Fibroblast of skin of abdomen (primary cell): ENCODE data around the gene WASHC3.
"Not testable (repeated sequence)": the region's sequence is repeated elsewhere in the genome, so short reads cannot be mapped to it uniquely, and the experiment has no call there.

Source experiments
- DNase-seq: peaks from one replicate; pipeline ENCODE4 v3.0.0-alpha.2; 2013

WASHC3 gene

GRCh38 chr12:102050660-102051430, 10.9 kb downstream of the WASHC3 start:
- no peak for DNase-seq

- no peak for DNase-seq
Observed at GRCh38 chr12:102043928-102044327, 17.9 kb downstream of the WASHC3 start.

- DNase-seq, result peak; percentile 52
Observed at GRCh38 chr12:102033991-102034745, 27.6 kb downstream of the WASHC3 start.

GRCh38 chr12:102031852-102032251, 29.9 kb downstream of the WASHC3 start:
- no peak for DNase-seq

GRCh38 chr12:102029141-102029540, 32.6 kb downstream of the WASHC3 start:
- no peak for DNase-seq

- DNase-seq, result no peak
Observed at GRCh38 chr12:102026728-102027127, 35.1 kb downstream of the WASHC3 start.

- DNase-seq, result no peak
Observed at GRCh38 chr12:102024765-102025164, 37.0 kb downstream of the WASHC3 start.

GRCh38 chr12:102023343-102023930, 38.4 kb downstream of the WASHC3 start:
- DNase-seq, result peak; percentile 58

GRCh38 chr12:102022286-102022685, 39.5 kb downstream of the WASHC3 start:
- no peak for DNase-seq

GRCh38 chr12:102021540-102022246, 40.1 kb downstream of the WASHC3 start:
- no peak for DNase-seq

GRCh38 chr12:102018607-102019006, 43.2 kb downstream of the WASHC3 start:
- DNase-seq, result not testable (repeated sequence)

- no peak for DNase-seq
Observed at GRCh38 chr12:102016472-102016871, 45.3 kb downstream of the WASHC3 start.

GRCh38 chr12:102010265-102010994, 51.4 kb downstream of the WASHC3 start:
- DNase-seq, result no peak

GRCh38 chr12:102009796-102010195, 52.0 kb downstream of the WASHC3 start:
- no peak for DNase-seq

- no peak for DNase-seq
Observed at GRCh38 chr12:102008615-102009126, 53.1 kb downstream of the WASHC3 start.

- no peak for DNase-seq
Observed at GRCh38 chr12:102005256-102005655, 56.5 kb downstream of the WASHC3 start.

- no peak for DNase-seq
Observed at GRCh38 chr12:101997102-101997501, 64.7 kb downstream of the WASHC3 start.

GRCh38 chr12:101995684-101996083, 66.1 kb downstream of the WASHC3 start:
- DNase-seq, result no peak

- peak; percentile 6 for DNase-seq
Observed at GRCh38 chr12:101992091-101992490, 69.7 kb downstream of the WASHC3 start.

- DNase-seq, result no peak
Observed at GRCh38 chr12:101982307-101982706, 79.5 kb downstream of the WASHC3 start.

GRCh38 chr12:101981868-101982267, 79.9 kb downstream of the WASHC3 start:
- DNase-seq, result no peak

GRCh38 chr12:101968770-101969169, 93.0 kb downstream of the WASHC3 start:
- no peak for DNase-seq
